HL-60 (cell line): Measurements from ENCODE around the gene SLC12A3.

Experiments
- DNase-seq, 2 experiments: peaks; one replicate each; pipeline ENCODE4 v3.0.0-alpha.2; 2010 to 2020; ENCODE audit warnings: low read depth in 1 of 2, low spot score in 1 of 2
- H3K27ac ChIP-seq: fragments of 250-450 bp; sonication (Bioruptor Pico); replicated peaks from 2 replicates; pipeline ENCODE4 v1.5.1; 2020; ENCODE audit warnings: mild to moderate bottlenecking, moderate library complexity
- H3K27me3 ChIP-seq: fragments of 250-450 bp; sonication (Bioruptor Pico); 2 replicates; pipeline ENCODE4 v1.5.1; 2021; ENCODE audit warnings: mild to moderate bottlenecking, moderate library complexity; ENCODE audit not compliant: insufficient read depth, poor library complexity, severe bottlenecking
- H3K4me3 ChIP-seq: replicated peaks from 2 replicates; pipeline ENCODE4 v1.5.1; 2011; ENCODE audit warnings: mild to moderate bottlenecking, control low read depth, low read length; ENCODE audit not compliant: insufficient read depth
- GABPA ChIP-seq: IDR thresholded peaks from 2 replicates; pipeline ENCODE4 v1.6.1; 2012; ENCODE audit warnings: low read depth
- POLR2AphosphoS5 ChIP-seq: IDR thresholded peaks from 2 replicates; pipeline ENCODE4 v1.6.1; 2012; ENCODE audit warnings: low read depth
- SPI1 ChIP-seq: IDR thresholded peaks from 2 replicates; pipeline ENCODE4 v1.6.1; 2012; ENCODE audit warnings: low read depth, mild to moderate bottlenecking, borderline replicate concordance
- TF ChIP-seq, protein P1 (sequence below): IDR thresholded peaks from one replicate; pipeline ENCODE4 v1.5.1; 2011; ENCODE audit warnings: low read length, control low read depth, inconsistent platforms; ENCODE audit not compliant: insufficient read depth
- TF ChIP-seq, protein P2 (sequence below): IDR thresholded peaks from 2 replicates; pipeline ENCODE4 v1.6.1; 2012; ENCODE audit warnings: low read depth; ENCODE audit not compliant: insufficient replicate concordance

Gene SLC12A3

DNA sequence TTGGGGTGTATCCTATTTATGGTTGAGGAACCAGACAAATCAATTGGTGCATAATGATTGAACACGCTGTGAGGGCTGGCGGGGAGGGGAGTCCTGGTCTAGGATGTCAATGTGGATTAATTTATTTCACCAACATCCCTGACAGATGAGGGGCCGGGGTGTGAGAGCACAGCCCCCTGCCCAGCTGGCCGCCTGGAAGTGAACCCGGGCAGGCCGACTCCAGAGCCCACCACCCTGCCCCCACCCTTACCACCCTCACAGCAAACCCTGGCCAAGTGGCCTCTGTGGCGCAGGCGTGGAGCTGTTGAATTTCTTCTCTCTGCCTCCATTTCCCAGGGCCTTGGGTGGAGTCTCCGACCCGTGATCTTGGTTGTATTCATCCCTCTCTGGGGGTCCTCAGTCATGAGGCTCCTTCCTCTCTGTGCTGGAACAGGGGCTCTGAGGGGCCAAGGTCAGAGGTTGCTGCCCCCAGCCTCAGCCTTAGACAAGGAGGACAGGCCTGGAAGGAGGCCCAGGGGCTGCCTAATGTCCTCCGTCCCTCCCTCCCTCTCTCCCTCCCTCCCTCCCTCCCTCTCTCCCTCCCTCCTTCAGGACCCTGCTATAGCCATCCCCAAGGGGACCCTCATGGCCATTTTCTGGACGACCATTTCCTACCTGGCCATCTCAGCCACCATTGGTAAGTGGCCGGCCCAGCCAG lies 12.6 kb downstream of the SLC12A3 start:
- H3K4me3 ChIP-seq, result no peak overlapping the region
- H3K27ac ChIP-seq, result no peak overlapping the region
- peaks cover 2% of the 10 kb centered on the region for H3K27me3 ChIP-seq
- TF ChIP-seq, protein P1, sequence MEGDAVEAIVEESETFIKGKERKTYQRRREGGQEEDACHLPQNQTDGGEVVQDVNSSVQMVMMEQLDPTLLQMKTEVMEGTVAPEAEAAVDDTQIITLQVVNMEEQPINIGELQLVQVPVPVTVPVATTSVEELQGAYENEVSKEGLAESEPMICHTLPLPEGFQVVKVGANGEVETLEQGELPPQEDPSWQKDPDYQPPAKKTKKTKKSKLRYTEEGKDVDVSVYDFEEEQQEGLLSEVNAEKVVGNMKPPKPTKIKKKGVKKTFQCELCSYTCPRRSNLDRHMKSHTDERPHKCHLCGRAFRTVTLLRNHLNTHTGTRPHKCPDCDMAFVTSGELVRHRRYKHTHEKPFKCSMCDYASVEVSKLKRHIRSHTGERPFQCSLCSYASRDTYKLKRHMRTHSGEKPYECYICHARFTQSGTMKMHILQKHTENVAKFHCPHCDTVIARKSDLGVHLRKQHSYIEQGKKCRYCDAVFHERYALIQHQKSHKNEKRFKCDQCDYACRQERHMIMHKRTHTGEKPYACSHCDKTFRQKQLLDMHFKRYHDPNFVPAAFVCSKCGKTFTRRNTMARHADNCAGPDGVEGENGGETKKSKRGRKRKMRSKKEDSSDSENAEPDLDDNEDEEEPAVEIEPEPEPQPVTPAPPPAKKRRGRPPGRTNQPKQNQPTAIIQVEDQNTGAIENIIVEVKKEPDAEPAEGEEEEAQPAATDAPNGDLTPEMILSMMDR, result no peak
- TF ChIP-seq POLR2AphosphoS5, result no peak
- no peak for TF ChIP-seq GABPA
- TF ChIP-seq, protein P2, sequence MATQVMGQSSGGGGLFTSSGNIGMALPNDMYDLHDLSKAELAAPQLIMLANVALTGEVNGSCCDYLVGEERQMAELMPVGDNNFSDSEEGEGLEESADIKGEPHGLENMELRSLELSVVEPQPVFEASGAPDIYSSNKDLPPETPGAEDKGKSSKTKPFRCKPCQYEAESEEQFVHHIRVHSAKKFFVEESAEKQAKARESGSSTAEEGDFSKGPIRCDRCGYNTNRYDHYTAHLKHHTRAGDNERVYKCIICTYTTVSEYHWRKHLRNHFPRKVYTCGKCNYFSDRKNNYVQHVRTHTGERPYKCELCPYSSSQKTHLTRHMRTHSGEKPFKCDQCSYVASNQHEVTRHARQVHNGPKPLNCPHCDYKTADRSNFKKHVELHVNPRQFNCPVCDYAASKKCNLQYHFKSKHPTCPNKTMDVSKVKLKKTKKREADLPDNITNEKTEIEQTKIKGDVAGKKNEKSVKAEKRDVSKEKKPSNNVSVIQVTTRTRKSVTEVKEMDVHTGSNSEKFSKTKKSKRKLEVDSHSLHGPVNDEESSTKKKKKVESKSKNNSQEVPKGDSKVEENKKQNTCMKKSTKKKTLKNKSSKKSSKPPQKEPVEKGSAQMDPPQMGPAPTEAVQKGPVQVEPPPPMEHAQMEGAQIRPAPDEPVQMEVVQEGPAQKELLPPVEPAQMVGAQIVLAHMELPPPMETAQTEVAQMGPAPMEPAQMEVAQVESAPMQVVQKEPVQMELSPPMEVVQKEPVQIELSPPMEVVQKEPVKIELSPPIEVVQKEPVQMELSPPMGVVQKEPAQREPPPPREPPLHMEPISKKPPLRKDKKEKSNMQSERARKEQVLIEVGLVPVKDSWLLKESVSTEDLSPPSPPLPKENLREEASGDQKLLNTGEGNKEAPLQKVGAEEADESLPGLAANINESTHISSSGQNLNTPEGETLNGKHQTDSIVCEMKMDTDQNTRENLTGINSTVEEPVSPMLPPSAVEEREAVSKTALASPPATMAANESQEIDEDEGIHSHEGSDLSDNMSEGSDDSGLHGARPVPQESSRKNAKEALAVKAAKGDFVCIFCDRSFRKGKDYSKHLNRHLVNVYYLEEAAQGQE, result no peak
- DNase-seq, result no peak

DNA sequence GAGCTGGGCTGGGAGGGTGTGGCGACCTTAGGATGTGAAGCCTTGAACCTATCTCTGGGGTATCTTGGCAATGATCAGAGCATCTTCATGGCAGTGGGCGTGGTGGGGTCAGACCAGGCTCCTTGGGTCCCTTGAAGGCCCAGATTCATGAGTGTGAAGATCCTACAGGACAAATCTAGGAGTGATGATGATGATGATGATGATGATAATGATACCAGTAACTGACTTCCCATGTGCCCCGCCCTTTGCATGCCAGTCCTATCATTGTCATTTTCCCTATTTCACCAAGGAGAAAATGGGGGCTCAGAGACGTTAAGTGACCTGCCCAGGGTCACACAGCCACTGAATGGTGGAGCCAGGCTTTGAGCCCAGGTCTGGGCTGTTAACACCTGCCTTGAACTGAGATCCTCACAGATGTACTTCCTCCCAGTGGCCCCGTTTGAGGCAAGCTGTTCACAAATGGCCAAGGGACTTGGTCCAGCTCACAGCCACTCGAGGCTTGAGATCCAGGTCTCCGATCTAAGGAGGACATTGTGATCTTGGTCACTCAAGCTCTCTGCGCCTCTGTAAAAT lies 13.4 kb downstream of the SLC12A3 start:
- no peak for TF ChIP-seq POLR2AphosphoS5
- no peak for TF ChIP-seq GABPA
- TF ChIP-seq, protein P2, result no peak
- TF ChIP-seq SPI1, result no peak
- TF ChIP-seq, protein P1, result no peak
- H3K27ac ChIP-seq, result no peak overlapping the region
- peaks cover 2% of the 10 kb centered on the region for H3K27me3 ChIP-seq
- H3K4me3 ChIP-seq, result no peak overlapping the region
- no peak for DNase-seq

DNA sequence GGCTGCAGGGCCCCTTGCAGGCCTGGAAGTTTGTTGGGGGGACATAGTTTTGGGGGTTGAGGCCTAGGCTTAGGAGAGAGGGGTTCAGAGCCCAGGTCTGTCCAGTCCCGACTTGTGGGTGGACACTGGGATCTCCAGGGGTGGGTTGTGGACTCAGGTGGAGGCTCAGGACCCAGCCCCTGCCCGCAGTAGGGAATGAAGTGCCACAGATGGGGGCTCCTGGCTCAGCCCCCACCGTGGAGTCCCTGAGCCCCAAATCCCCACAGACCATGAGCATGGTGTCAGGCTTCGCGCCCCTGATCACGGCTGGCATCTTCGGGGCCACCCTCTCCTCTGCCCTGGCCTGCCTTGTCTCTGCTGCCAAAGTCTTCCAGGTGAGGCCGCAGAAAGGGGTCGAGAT lies 14.3 kb downstream of the SLC12A3 start:
- DNase-seq, result no peak
- Histone ChIP-seq H3K4me3 (no peak overlapping the region), H3K27ac (no peak overlapping the region), H3K27me3 (peaks cover 2% of the 10 kb centered on the region)
- no peak for TF ChIP-seq SPI1
- no peak for TF ChIP-seq GABPA
- TF ChIP-seq, protein P1, result no peak
- TF ChIP-seq, protein P2, result no peak
- no peak for TF ChIP-seq POLR2AphosphoS5
